Endothelial cell of umbilical vein (primary cell): ENCODE measurements around the gene WBP1L. TPM values are rescaled to one million over a fixed set of nuclear protein-coding genes. Genes with fewer than 3 reads are reported as not detected.

Experiments used
- BruUV-seq: library from RNA; stranded (reverse); fragments of 400-500 nt; replicated peaks from 2 replicates; lab custom pipeline; 2021; lab: Mats Ljungman, UMichigan
- CTCF ChIA-PET: fragments of 300-600, 350-600 bp; sonication (Branson Sonifier 250); formaldehyde crosslinking; loops from one replicate; lab custom pipeline; 2021; ENCODE audit warnings: antibody characterized with exemption, inconsistent platforms; lab: Charles Lee
- POLR2A ChIA-PET: fragments of 300-600, 350-600 bp; sonication (Branson Sonifier 250); formaldehyde crosslinking; loops from one replicate; lab custom pipeline; 2021; ENCODE audit warnings: antibody characterized with exemption, inconsistent platforms; lab: Charles Lee
- DNase-seq: peaks from one replicate; pipeline ENCODE4 v3.0.0-alpha.2; 2011; ENCODE audit warnings: low read depth, low spot score
- FAIRE-seq: peaks from 2 replicates; lab custom pipeline; 2011; peaks lifted over from hg19 to GRCh38; lab: Jason Lieb, UNC
- H2AFZ ChIP-seq: 2 replicates; pipeline ENCODE4 v1.6.0; 2012; ENCODE audit warnings: low read depth, low read length, control low read depth, inconsistent platforms
- H3K27ac ChIP-seq: 2 replicates; pipeline ENCODE4 v1.5.1; 2011; ENCODE audit warnings: low read depth, mild to moderate bottlenecking, control low read depth, low read length, moderate library complexity; ENCODE audit not compliant: insufficient read depth
- H3K27me3 ChIP-seq, 2 experiments: 2 replicates each; pipeline versions ENCODE4 v1.6.0 to v1.6.1; 2011; ENCODE audit warnings: low read length in 2 of 2, mixed read lengths in 1 of 2; ENCODE audit not compliant: control insufficient read depth in 2 of 2, insufficient read depth in 2 of 2
- H3K36me3 ChIP-seq, 2 experiments: 2 replicates in 1 of 2; 3 replicates in 1 of 2; pipeline ENCODE4 v1.5.1; 2011; ENCODE audit warnings: low read length in 2 of 2, mild to moderate bottlenecking in 1 of 2, moderate library complexity in 1 of 2; ENCODE audit not compliant: control insufficient read depth in 2 of 2, insufficient read depth in 2 of 2; ENCODE audit errors: extremely low read depth in 1 of 2
- H3K4me1 ChIP-seq: 3 replicates; pipeline ENCODE4 v1.5.1; 2011; ENCODE audit warnings: mild to moderate bottlenecking, low read length; ENCODE audit not compliant: control insufficient read depth, insufficient read depth; ENCODE audit errors: extremely low read depth
- H3K4me2 ChIP-seq: 2 replicates; pipeline ENCODE4 v1.6.1; 2011; ENCODE audit warnings: low read length, control low read depth, mixed read lengths; ENCODE audit not compliant: insufficient read depth
- H3K4me3 ChIP-seq, 3 experiments: fragments of 200-600 bp in 1 of 3; sonication (generic), shearing (Covaris generic) in 1 of 3; replicated peaks in 1 of 3; 2 replicates each; pipeline ENCODE4 v1.5.1; 2011 to 2016; ENCODE audit warnings: control low read depth in 3 of 3, low read length in 3 of 3, mild to moderate bottlenecking in 2 of 3, inconsistent platforms in 1 of 3, low read depth in 1 of 3, moderate library complexity in 1 of 3; ENCODE audit not compliant: insufficient read depth in 1 of 3
- H3K79me2 ChIP-seq: 2 replicates; pipeline ENCODE4 v1.6.0; 2012; ENCODE audit warnings: low read length, inconsistent platforms; ENCODE audit not compliant: control insufficient read depth, insufficient read depth
- H3K9ac ChIP-seq: replicated peaks from 2 replicates; pipeline ENCODE3; 2011; ENCODE audit warnings: low read length, control low read depth; ENCODE audit not compliant: insufficient read depth; ENCODE audit errors: extremely low read depth
- H3K9me1 ChIP-seq: replicated peaks from 3 replicates; pipeline ENCODE4 v1.6.0; 2011; ENCODE audit warnings: mild to moderate bottlenecking, low read length; ENCODE audit not compliant: control insufficient read depth, insufficient read depth; ENCODE audit errors: extremely low read depth
- H3K9me3 ChIP-seq: replicated peaks from 2 replicates; pipeline ENCODE4 v1.5.1; 2012; ENCODE audit warnings: low read length, inconsistent platforms; ENCODE audit not compliant: control insufficient read depth, insufficient read depth
- H4K20me1 ChIP-seq: replicated peaks from 2 replicates; pipeline ENCODE3; 2011; ENCODE audit warnings: mild to moderate bottlenecking, low read length; ENCODE audit not compliant: control insufficient read depth, insufficient read depth; ENCODE audit errors: extremely low read depth
- CTCF ChIP-seq, 2 donors: IDR thresholded peaks; 1 replicate in 1 of 2; 2 replicates in 1 of 2; pipeline ENCODE4 v1.5.1; 2011; ENCODE audit warnings: low read length in 2 of 2, mild to moderate bottlenecking in 2 of 2, moderate library complexity in 2 of 2, control low read depth in 1 of 2, inconsistent platforms in 1 of 2, low read depth in 1 of 2; ENCODE audit not compliant: insufficient read depth in 1 of 2; ENCODE audit errors: extremely low read depth in 1 of 2
- EZH2 ChIP-seq: IDR thresholded peaks from 2 replicates; pipeline ENCODE4 v1.6.1; 2012; ENCODE audit warnings: borderline replicate concordance, low read depth, mild to moderate bottlenecking, moderate library complexity, low read length, inconsistent platforms; ENCODE audit not compliant: severe bottlenecking
- FOS ChIP-seq: IDR thresholded peaks from 2 replicates; pipeline ENCODE4 v1.6.1; 2011; ENCODE audit warnings: mild to moderate bottlenecking, low read length, moderate library complexity, borderline replicate concordance; ENCODE audit not compliant: insufficient read depth
- GATA2 ChIP-seq: IDR thresholded peaks from 2 replicates; pipeline ENCODE4 v1.7.0; 2011; ENCODE audit warnings: low read depth, mild to moderate bottlenecking, moderate library complexity, mixed read lengths, low read length; ENCODE audit not compliant: insufficient read length, insufficient read depth
- JUN ChIP-seq: IDR thresholded peaks from 2 replicates; pipeline ENCODE4 v1.6.1; 2011; ENCODE audit warnings: borderline replicate concordance, low read depth; ENCODE audit not compliant: insufficient read length, insufficient read depth
- MAX ChIP-seq: IDR thresholded peaks from 2 replicates; pipeline ENCODE4 v1.6.1; 2011; ENCODE audit not compliant: insufficient read depth, insufficient read length
- MYC ChIP-seq: IDR thresholded peaks from one replicate; pipeline ENCODE4 v1.6.1; 2011; ENCODE audit warnings: mild to moderate bottlenecking, low read depth, low read length
- POLR2A ChIP-seq: IDR thresholded peaks from 2 replicates; pipeline ENCODE4 v1.6.1; 2012; ENCODE audit warnings: low read depth, mild to moderate bottlenecking, control low read depth, low read length
- POLR2AphosphoS5 ChIP-seq: IDR thresholded peaks from 2 replicates; pipeline ENCODE4 v1.6.1; 2012; ENCODE audit warnings: low read depth, mild to moderate bottlenecking, control low read depth, low read length, moderate library complexity; ENCODE audit not compliant: insufficient read depth
- dilution Hi-C: fragments of 300-500 bp; cut with MboI; formaldehyde crosslinking; loops from one replicate; pipeline ENCODE4 v1.15.0; 2019; ENCODE audit warnings: low sequenced_read_pairs; ENCODE audit not compliant: extremely low pct_ligation_motif_present
- intact Hi-C: fragments of 100-400 bp; cut with micrococcal nuclease; formaldehyde crosslinking; loops from one replicate; pipeline ENCODE4 v1.10.0; 2022
- polyA plus RNA-seq, 4 experiments: library from polyadenylated mRNA; depleted of rRNA in 3 of 4; stranded (reverse) in 3 of 4; unstranded in 1 of 4; fragments of >200 nt; gene quantifications; 2 replicates each; pipeline versions ENCODE4 v1.2.1 to v1.2.3, GENCODE V29; 2011 to 2012; ENCODE audit warnings: missing spikeins in 1 of 4
- total RNA-seq: library from RNA; stranded (reverse); gene quantifications from 2 replicates; pipeline ENCODE4 v1.2.3, GENCODE V29; 2021

Gene WBP1L
- total and polyA plus RNA-seq, 2 donors (not counting 3 experiments of a cell fraction or from before 2014, with no cell fraction given): 46.0 to 70.3 TPM

GRCh38 chr10:102769375-102770107 lies 25.8 kb downstream of the WBP1L start:
- no peaks in the 10 kb centered on the region for H3K9me1 ChIP-seq
- H3K36me3 ChIP-seq: no peaks in the 10 kb centered on the region
- intact Hi-C loops: no loop called here
- no peak overlapping the region for H3K27ac ChIP-seq
- no peak for TF ChIP-seq JUN
- no peak for TF ChIP-seq MAX
- no peak for TF ChIP-seq EZH2
- no peak for TF ChIP-seq MYC
- no peak for TF ChIP-seq POLR2A
- no peak for TF ChIP-seq GATA2
- TF ChIP-seq FOS: no peak
- no peak for TF ChIP-seq CTCF (IDR thresholded peaks at IDR 0.05; ENCODE audit: extremely low read depth in 1 of 2, insufficient read depth in 1 of 2, low read depth in 1 of 2, low read length in 2 of 2)
- TF ChIP-seq POLR2AphosphoS5: no peak
- BruUV-seq: no TSS peak
- peaks cover 21% of the 10 kb centered on the region for H3K4me1 ChIP-seq
- no peak overlapping the region for H2AFZ ChIP-seq
- H4K20me1 ChIP-seq: no peaks in the 10 kb centered on the region
- POLR2A ChIA-PET: no interaction called here
- peaks cover 6% of the 10 kb centered on the region for H3K79me2 ChIP-seq
- FAIRE-seq: no peak
- DNase-seq: no peak
- H3K9me3 ChIP-seq: no peaks in the 10 kb centered on the region
- no peak overlapping the region for H3K4me3 ChIP-seq
- dilution Hi-C loops: no loop called here
- no peaks in the 10 kb centered on the region for H3K27me3 ChIP-seq
- CTCF ChIA-PET: interaction anchor here (0.6 to 2.1 kb wide), 5 partner anchors 12 to 132 kb away, joined by 3 to 9 read pairs (median 4); no protein-coding TSS in a partner anchor
- no peak overlapping the region for H3K4me2 ChIP-seq
- H3K9ac ChIP-seq: no peak overlapping the region
